Hematopoietic multipotent progenitor cell (in vitro differentiated cells): ENCODE data around the gene ASPHD2. TPM values are rescaled to one million over a fixed set of nuclear protein-coding genes. Genes with fewer than 3 reads are reported as not detected.

Experiments used
- DNase-seq, 3 donors: peaks; one replicate each; pipeline ENCODE4 v3.0.0-alpha.2; 2011 to 2015; ENCODE audit warnings: low read depth in 2 of 3, low spot score in 2 of 3
- total RNA-seq: library from RNA; depleted of rRNA; stranded (reverse); fragments of >200 nt; gene quantifications from one replicate; pipeline ENCODE4 v1.2.3, GENCODE V29; 2012

Gene ASPHD2
- total RNA-seq, 1 donor, result 1.9 TPM

GRCh38 chr22:26471522-26471921 lies 42.5 kb downstream of the ASPHD2 start:
- no peak for DNase-seq

- no peak for DNase-seq
Observed at GRCh38 chr22:26474682-26475081, 45.6 kb downstream of the ASPHD2 start.

DNA sequence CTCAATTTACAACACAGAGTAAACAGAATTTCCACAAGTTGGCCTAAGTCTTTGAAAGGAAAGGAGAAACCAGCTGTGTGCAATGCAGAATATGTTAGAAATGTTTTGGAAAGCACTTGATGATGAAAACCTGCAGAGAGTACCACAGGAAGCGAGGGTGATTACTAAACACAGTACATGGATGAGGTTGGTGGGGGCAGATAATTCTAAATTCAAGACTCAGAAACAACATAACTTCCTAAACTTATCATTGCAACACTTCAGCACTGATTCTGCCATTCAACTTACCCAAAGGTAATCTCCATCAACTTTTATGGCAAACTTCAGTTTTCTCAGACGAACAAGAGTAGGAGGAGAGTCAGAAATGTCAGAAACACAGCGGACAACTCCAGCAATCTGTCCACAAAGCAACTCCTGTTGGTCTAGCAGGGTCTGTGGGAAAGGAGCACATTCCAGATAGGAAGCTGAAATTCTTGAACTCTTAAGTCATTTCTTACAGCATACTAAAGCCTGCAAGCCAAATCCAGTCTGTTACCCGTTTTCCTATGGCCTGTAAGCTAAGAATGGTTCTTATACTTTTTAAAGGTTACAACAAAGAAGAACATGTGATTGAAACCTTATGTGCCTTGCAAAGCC lies 47.8 kb downstream of the ASPHD2 start:
- no peak for DNase-seq

DNA sequence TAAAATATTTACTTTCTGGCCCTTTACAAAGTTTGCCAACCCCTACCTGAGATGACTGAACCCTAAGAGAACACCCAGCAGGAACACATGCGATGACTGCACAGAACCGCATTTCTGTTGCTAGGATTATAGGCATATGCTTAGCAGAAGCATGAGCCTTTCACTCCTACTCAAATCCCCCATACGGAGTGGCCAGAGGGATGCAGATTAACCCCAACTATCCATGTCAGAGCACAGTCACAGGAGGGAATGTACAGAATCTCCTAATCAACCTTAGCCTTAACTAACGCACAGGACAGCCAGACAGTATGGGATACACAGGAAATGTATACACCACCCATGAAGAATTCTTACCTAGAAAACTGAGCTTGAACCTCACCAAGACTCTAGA lies 48.3 kb downstream of the ASPHD2 start:
- DNase-seq, result no peak

GRCh38 chr22:26479043-26479791 lies 50.2 kb downstream of the ASPHD2 start:
- DNase-seq, result peak in 2 of 3 donors; percentile 64 to 82

DNA sequence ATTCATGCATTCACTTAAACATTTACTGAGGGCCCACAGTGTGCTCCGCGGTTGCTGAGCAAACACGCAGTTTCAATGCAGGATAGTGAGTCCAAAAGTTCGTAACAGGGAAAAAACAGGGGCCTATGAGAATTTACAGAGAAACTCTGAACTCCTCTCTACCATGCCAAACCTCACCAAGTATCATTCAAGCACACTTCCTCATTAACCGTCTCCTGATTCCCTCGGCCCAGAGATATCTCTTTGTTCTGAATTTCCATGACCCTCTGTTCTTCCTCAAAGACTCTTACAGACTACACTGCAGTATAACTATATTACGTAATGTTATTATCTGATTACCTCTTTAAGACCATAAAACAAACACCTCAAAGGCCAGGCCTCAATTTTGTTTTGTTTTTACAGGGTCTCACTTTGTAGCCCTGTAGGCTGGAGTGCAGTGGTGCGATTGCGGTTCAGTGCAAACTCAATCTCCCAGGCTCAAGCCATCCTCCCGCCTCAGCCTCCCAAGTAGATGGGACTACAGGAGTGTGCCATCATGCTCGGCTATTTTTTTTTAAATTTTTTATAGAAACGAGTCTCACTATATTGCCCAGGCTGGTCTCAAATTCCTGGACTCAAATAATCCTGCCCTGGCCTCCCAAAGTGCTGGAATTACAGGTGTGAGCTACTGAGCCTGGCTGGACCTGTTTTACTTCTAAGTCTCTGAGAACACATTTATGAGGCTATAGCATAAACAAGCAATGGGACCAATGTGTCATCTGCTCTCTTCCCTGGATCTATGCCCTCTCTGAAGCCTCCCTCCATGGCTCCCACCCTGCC lies 50.9 kb downstream of the ASPHD2 start:
- DNase-seq, result peak in 2 of 3 donors; percentile 41 to 59

DNA sequence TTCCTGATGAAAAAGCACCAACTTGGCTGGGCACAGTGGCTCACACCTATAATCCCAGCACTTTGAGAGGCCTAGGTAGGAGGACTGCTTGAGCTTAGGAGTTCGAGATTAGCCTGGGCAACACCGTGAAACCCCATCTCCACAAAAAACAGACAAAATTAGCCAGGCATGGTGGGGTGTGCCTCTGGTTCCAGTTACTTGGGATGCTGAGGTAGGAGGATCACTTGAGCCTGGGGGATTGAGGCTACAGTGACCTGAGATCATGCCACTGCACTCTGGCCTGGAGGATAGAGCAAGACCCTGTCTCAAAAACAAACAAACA lies 51.5 kb downstream of the ASPHD2 start:
- DNase-seq, result no peak

DNA sequence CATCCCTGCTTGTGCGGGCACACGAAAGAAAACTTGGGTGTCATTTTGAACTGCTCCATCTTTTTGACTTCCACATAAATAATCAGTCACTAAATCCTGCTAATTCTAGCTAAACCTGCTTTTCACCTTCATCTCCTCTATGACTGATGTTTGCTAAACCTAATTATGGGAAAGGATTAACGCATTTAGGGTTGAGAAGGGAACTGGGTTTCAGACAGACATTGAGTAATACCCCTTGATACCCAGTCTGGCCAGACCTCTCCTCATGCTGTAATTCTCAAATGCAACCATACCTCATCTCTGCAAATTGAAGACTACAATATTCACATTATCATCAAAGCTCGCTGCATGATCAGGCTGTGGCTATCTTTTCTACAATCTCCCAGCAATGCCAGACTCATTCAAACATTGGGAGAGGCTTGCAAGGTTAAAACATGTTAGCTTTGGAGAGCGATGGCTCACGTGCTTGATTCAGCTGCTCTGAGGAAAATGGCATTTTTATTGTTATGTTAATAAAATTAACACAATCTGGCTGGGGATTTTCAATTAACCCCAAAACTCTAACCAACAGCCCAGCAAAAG lies 52.1 kb downstream of the ASPHD2 start:
- no peak for DNase-seq

GRCh38 chr22:26481694-26482093 lies 52.6 kb downstream of the ASPHD2 start:
- DNase-seq, result no peak

- peak in 1 of 3 donors; percentile 8 for DNase-seq
Observed at GRCh38 chr22:26482161-26482560, 53.1 kb downstream of the ASPHD2 start.

- DNase-seq, result no peak
Observed at GRCh38 chr22:26483043-26483438, 54.0 kb downstream of the ASPHD2 start.

- DNase-seq, result peak; percentile 92 to 98 (median 94)
Observed at GRCh38 chr22:26483439-26484359, 54.6 kb downstream of the ASPHD2 start, which contains the start of the genes HPS4 and SRRD. Gene HPS4, minus strand, starts transcription at chr22:26483783. Its CDS starts 2,021 bp downstream, at chr22:26481762. Gene SRRD, plus strand, starts transcription at chr22:26483877. Its CDS starts 14 bp downstream, at chr22:26483891.

GRCh38 chr22:26484360-26484706 lies 55.3 kb downstream of the ASPHD2 start:
- no peak for DNase-seq

GRCh38 chr22:26485013-26485412 lies 56.0 kb downstream of the ASPHD2 start:
- no peak for DNase-seq

DNA sequence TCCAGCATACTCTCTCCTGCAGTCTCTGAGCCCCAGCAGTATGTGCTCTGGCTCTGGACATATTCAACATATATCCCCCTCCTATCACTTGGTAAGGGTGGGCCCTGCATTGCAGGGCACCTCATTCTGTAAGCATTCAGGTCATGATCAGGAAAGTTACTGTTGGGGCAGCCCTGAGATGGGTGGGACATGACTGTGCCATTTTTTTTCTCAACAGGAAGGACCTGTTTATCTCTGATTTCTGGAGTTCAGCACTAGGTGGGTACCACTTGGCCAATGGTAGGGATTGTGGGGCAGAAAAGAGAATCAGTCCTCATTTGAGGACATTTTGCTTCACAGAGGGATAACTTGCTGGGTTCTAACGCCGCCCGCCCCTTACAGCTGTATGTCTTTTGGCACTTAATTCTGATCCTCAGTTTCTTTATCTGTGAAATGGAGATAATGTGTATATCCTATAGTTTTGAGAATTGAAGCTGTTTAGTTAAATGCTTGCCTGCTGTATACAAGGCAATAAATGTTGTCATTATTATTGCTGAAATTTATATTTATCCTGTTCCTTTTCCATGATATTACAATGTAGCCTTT lies 56.8 kb downstream of the ASPHD2 start:
- peak in 2 of 3 donors; percentile 21 to 27 for DNase-seq

- no peak for DNase-seq
Observed at GRCh38 chr22:26486394-26486793, 57.3 kb downstream of the ASPHD2 start.

- no peak for DNase-seq
Observed at GRCh38 chr22:26487996-26488395, 58.9 kb downstream of the ASPHD2 start.

DNA sequence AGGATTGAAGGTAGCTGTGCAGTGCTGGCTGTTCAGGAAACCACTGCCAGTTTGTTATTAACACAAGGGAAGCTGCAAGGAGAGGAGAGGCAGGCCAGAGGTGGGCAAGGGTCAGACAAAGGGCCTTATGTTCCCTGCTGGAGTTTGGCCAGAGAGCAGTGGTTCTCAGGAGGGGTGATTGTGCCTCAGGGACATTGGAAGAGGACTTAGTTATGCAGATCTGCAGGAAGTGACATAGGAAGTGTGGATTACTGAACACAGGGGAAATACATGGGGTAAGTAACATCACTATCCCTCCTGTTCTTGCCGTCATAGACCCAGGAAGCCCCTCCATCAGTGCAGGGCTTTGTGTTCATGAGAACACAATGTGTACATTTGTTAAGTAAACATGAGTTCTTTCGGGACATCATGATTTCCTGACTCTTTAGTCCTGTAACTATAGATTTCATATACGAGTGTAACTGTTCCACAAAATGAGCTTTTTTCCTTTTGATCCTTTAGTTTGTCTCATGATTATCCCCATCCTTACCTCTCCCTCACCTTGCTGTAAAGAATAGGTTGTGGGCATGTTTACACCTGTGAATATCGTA lies 60.5 kb downstream of the ASPHD2 start:
- DNase-seq, result no peak

DNA sequence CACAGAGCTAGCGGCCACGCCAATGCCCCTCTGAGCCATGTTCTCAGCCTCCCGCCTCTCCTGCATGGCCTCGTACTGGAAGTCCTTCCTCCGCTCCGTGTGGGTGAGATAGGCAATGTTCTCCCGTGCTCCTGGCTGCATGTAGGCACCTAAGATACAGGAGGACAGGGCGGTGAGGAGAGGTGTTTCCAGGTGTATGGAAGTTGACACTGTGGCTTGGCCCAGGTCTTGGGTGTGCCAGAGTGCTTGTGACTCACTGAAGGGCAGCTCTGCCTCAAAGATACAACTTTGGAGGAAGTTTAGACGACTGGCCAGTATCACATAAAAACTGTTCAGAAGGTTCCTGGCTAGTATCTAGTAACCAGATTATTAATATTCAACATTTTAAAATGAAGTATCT lies 63.2 kb downstream of the ASPHD2 start:
- DNase-seq, result no peak
